GM13976 (cell line): Measurements from ENCODE around the gene OCA2.

Experiments used
- DNase-seq: peaks from one replicate; pipeline ENCODE4 v3.0.0; 2012; ENCODE audit warnings: low spot score
- in situ Hi-C: fragments of 300-500 bp; cut with MboI; formaldehyde crosslinking; loops from one replicate; pipeline ENCODE4 v1.12.0; 2022; ENCODE audit warnings: low sequenced_read_pairs, mixed read lengths, inconsistent platforms; ENCODE audit not compliant: unreplicated experiment
- TF ChIP-seq, protein P1 (sequence below): IDR thresholded peaks from 2 replicates; pipeline ENCODE4 v1.5.1; 2012; ENCODE audit warnings: borderline replicate concordance, mild to moderate bottlenecking; ENCODE audit not compliant: insufficient read depth; ENCODE audit errors: extremely low read depth, missing control alignments, control extremely low read depth

Gene OCA2

DNA sequence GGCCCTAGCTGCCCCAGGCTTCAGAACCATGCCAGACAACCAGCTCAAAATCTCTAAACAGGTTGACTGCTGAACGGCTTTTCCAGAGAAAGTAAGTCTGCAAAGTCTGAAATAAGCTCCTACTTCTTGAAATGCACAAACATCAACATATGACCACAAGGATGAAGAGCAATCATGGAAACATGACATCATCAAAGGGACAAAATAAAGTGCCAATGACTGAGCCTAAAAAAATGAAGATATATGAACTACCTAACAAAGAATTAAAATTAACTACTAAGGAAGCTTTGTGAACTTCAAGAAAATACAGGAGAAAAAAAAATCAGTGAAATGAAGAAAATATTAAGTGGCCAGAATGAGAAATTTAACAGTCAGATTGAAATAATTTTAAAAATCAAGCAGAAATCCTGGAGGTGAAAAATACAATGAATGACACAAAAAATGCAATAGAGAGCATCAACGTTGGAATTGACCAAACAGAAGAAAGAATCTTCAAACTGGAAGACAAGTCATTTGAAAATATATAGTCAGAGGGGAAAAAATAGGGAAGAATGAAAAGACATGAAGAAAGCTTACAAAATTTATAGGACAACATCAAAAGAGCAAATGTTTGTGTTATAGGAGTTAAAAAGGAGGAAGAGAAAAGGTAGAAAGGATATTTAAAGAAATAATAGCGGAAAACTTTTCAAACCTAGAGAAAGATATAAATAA is 364.2 kb downstream of the OCA2 start:
- DNase-seq = no peak
- in situ Hi-C loops = no loop called here
- TF ChIP-seq, protein P1, sequence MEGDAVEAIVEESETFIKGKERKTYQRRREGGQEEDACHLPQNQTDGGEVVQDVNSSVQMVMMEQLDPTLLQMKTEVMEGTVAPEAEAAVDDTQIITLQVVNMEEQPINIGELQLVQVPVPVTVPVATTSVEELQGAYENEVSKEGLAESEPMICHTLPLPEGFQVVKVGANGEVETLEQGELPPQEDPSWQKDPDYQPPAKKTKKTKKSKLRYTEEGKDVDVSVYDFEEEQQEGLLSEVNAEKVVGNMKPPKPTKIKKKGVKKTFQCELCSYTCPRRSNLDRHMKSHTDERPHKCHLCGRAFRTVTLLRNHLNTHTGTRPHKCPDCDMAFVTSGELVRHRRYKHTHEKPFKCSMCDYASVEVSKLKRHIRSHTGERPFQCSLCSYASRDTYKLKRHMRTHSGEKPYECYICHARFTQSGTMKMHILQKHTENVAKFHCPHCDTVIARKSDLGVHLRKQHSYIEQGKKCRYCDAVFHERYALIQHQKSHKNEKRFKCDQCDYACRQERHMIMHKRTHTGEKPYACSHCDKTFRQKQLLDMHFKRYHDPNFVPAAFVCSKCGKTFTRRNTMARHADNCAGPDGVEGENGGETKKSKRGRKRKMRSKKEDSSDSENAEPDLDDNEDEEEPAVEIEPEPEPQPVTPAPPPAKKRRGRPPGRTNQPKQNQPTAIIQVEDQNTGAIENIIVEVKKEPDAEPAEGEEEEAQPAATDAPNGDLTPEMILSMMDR = no peak

DNA sequence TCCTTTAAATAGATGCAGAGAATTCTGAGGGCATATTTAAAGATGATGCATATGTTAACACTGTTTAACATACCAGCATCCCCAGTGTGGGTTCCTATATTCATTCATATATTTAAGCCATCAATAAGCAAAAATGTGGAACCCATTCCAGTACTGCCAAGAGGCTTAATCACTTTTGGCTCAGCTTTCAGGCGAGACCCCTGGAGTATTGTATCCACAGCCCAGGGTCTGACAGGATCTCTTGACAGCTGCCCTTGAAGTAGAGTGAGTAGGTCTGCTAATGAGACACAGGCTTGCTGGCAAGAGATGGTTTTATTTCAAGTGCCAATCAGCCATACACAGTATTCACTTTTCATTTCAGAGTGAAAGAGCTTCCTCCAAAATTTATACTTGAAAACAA is 367.3 kb downstream of the OCA2 start:
- TF ChIP-seq, protein P1 = no peak
- in situ Hi-C loops = no loop called here
- DNase-seq = no peak

DNA sequence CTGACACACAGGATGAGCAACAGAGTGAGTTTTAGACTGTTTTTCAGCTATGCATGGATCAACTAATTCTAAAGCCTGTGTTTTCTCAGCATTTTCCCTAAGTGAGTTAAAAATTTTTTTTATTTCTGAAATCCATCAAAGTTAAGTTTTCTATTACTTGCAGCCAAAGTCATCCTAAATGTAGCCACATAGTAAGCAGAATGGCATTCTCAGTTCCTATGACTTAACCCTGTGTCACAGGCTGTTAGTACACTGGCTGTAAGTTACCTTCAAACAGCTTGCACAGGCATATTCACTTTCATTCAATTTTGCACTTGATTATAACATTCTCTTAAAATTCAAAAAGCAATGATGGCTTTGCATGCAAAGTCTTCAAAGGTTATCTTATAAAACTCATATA is 368.2 kb downstream of the OCA2 start:
- in situ Hi-C loops = no loop called here
- DNase-seq = no peak
- TF ChIP-seq, protein P1 = no peak

DNA sequence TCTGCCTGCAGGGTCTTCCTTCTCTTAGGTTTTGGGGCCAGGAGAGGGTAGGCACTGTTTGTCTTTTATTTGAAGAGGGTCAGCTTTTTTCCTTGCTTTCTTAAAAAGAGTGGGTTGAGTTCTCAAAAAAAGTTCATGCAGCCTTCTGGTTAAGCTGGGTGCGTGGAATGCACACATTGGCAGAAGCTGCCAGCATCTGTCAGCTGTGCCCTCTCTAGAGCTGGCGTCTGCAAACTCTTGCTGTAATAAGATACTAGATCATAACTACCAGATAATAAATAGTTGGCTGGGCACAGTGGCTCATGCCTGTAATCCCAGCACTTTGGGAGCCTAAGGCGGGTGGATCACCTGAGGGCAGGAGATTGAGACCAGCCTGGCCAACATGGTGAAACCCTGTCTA is 373.4 kb downstream of the OCA2 start:
- TF ChIP-seq, protein P1 = no peak
- in situ Hi-C loops = no loop called here
- no peak for DNase-seq

DNA sequence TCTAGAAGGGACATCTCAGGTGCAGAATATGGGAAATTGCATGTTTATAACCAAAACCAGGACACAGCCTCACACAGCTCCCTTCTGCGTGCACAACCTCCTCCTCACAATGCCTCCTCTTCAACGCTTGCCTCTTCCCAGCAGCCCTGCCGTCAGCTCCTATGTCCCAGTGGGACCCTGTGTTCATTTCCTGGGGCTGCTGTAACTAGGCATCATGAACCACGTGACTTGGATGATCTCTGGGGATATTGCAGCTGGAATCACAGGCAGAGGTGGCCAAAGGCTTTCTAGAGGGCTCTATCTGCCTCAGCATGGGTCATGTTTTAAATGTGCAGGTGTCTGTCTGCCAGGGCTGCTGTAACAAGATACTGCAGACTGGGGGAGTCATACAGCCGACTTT is 375.3 kb downstream of the OCA2 start:
- no peak for DNase-seq
- TF ChIP-seq, protein P1 = no peak
- in situ Hi-C loops = no loop called here

DNA sequence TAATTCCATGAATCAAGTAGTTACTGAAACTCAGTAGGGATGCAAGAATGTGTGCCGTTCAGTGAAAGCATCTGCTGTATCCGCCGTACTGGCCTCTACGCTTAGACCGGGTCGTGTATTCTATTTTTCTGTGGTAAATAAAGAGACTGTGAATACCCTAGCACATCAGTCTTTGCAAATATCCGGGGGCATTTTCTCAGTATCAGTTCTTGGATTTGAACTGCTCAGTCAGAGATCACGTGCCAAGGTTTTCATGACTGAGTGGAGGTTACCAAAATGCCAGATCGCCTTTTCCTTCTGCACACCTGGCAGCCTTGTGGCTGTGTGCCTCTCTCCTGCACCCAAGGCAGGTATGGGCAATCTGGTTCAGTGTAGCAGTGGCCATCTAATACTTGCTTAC is 377.0 kb downstream of the OCA2 start:
- TF ChIP-seq, protein P1 = no peak
- no peak for DNase-seq
- in situ Hi-C loops = no loop called here
